BE2C (cell line): ENCODE measurements around the gene LCMT1.
A peak's percentile ranks its signal among the peaks of the same experiment; 100 is the strongest.
"Not testable (repeated sequence)": the region's sequence is repeated elsewhere in the genome, so short reads cannot be mapped to it uniquely, and the experiment has no call there.

ENCODE experiments used
- DNase-seq: peaks from one replicate; pipeline ENCODE4 v3.0.0-alpha.2; 2020
- H3K27me3 ChIP-seq: fragments of 250-450 bp; sonication (Bioruptor Pico); 2 replicates; pipeline ENCODE4 v1.5.1; 2020; ENCODE audit warnings: mild to moderate bottlenecking
- H3K36me3 ChIP-seq: fragments of 250-450 bp; sonication (Bioruptor Pico); 2 replicates; pipeline ENCODE4 v1.5.1; 2020; ENCODE audit warnings: mild to moderate bottlenecking
- H3K4me1 ChIP-seq: fragments of 250-450 bp; sonication (Bioruptor Pico); 2 replicates; pipeline ENCODE4 v1.5.1; 2020
- H3K4me3 ChIP-seq: 2 replicates; pipeline ENCODE4 v1.5.1; 2011; ENCODE audit warnings: low read depth, low read length
- H3K9me3 ChIP-seq: fragments of 250-450 bp; sonication (Bioruptor Pico); 2 replicates; pipeline ENCODE4 v1.5.1; 2020
- TF ChIP-seq, protein P1 (sequence below): IDR thresholded peaks from 2 replicates; pipeline ENCODE4 v1.5.1; 2012; ENCODE audit warnings: mild to moderate bottlenecking, low read depth, low read length

The LCMT1 gene

GRCh38 chr16:25114121-25114520 lies 2.6 kb downstream of the LCMT1 start:
- Histone ChIP-seq H3K4me3 (no peak overlapping the region), H3K36me3 (no peaks in the 10 kb centered on the region), H3K4me1 (no peaks in the 10 kb centered on the region), H3K27me3 (no peaks in the 10 kb centered on the region), H3K9me3 (no peaks in the 10 kb centered on the region)
- no peak for DNase-seq
- TF ChIP-seq, protein P1, sequence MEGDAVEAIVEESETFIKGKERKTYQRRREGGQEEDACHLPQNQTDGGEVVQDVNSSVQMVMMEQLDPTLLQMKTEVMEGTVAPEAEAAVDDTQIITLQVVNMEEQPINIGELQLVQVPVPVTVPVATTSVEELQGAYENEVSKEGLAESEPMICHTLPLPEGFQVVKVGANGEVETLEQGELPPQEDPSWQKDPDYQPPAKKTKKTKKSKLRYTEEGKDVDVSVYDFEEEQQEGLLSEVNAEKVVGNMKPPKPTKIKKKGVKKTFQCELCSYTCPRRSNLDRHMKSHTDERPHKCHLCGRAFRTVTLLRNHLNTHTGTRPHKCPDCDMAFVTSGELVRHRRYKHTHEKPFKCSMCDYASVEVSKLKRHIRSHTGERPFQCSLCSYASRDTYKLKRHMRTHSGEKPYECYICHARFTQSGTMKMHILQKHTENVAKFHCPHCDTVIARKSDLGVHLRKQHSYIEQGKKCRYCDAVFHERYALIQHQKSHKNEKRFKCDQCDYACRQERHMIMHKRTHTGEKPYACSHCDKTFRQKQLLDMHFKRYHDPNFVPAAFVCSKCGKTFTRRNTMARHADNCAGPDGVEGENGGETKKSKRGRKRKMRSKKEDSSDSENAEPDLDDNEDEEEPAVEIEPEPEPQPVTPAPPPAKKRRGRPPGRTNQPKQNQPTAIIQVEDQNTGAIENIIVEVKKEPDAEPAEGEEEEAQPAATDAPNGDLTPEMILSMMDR, result no peak

DNA sequence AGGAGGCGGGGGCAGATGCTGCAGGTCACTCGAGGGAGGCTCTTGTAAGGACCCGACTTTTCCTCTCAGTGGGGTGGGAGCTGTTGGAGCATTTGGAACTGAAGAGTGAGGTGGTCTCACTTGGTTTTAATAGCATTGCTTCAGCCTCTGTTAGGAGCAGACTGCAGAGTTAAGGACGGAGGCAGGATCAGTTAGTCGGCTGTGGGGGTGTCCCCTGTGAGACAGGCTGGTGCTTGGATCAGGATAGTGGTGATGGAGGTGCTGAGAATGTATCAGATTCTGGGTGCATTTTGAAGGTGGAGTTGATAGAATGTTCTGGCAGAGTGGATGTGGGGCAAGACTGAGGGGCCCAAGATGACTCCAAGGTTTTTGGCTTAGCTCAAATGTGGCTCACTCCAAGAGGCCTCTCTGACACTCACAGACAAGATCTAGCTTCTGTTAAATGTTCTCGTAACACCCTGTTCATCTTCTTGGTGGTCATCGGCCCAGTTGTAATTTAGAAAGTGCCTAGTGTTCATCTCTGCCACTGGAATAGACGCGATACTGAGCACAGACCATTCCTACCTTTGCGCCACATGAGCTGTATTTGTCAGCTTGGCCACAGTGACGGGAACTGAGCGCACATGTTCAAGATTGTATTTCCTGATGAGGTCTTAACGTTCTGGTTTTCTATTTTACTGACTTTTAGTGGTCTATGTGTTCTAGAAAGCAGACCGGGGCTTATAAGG lies 7.5 kb downstream of the LCMT1 start:
- Histone ChIP-seq H3K4me1 (no peaks in the 10 kb centered on the region; the same call in 1 of the 2 replicates), H3K27me3 (no peaks in the 10 kb centered on the region), H3K9me3 (no peaks in the 10 kb centered on the region), H3K4me3 (no peak overlapping the region), H3K36me3 (no peaks in the 10 kb centered on the region)
- no peak for DNase-seq
- TF ChIP-seq, protein P1, result no peak

GRCh38 chr16:25121824-25122600 lies 10.5 kb downstream of the LCMT1 start:
- Histone ChIP-seq H3K9me3 (no peaks in the 10 kb centered on the region), H3K4me1 (no peaks in the 10 kb centered on the region; the same call in 1 of the 2 replicates), H3K36me3 (no peaks in the 10 kb centered on the region), H3K27me3 (no peaks in the 10 kb centered on the region), H3K4me3 (no peak overlapping the region)
- TF ChIP-seq, protein P1, result no peak
- no peak for DNase-seq

- TF ChIP-seq, protein P1, result no peak
- DNase-seq, result no peak
- no peak overlapping the region for H3K4me3 ChIP-seq
- no peaks in the 10 kb centered on the region; the same call in 1 of the 2 replicates for H3K4me1 ChIP-seq
- H3K9me3 ChIP-seq, result no peaks in the 10 kb centered on the region
- H3K36me3 ChIP-seq, result no peaks in the 10 kb centered on the region; the same call in 1 of the 2 replicates
- H3K27me3 ChIP-seq, result no peaks in the 10 kb centered on the region
Measured at GRCh38 chr16:25124503-25124902, 13.0 kb downstream of the LCMT1 start.

DNA sequence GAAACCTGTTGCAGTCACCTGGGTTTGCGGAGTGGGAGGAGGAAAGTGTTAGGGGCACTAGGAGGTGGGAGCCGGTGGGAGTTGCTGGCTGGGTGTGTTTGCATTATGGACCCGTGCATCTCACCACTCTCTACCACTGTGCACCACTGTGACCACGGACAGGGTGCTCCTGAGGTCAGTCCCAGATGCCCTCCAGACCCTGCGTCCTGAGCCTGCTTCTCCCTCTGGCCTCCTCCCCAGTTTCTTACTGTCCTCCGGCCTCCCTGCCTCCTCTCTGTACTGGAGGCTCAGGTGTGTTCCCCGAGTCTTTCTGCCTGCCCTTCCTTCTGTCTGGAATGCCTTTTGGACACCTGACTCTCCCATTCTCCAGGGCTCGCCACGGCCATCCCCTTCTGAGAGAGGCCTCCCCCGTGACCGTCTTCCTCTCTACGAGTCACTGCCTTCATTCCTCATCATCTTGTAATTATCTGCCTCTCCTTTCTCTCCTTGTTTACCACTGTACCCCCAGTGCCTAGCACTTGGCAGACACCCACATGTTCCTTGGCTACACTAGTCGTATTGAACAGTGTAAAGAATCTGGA lies 14.6 kb downstream of the LCMT1 start:
- not testable (repeated sequence) for H3K9me3 ChIP-seq, H3K36me3 ChIP-seq, H3K4me1 ChIP-seq, DNase-seq, H3K27me3 ChIP-seq, H3K4me3 ChIP-seq

DNA sequence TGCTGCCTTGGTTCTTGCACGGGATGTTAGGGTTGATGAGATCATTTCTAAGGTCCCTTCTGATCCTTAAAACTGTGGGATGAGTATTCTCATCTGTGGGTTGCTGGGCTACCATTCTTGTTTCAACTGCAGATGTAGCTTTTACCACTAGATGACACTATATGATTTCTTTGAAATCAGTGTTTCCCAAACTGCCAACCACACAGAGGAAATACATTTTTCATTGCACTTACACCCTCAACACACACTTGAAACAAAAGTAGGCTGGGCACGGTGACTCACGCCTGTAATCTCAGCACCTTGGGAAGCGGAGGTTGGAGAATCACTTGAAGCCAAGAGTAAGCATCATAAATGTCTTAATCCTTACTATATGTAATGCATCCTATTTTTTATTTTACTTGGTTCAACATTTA lies 15.3 kb downstream of the LCMT1 start:
- no peak for DNase-seq
- Histone ChIP-seq H3K27me3 (no peaks in the 10 kb centered on the region), H3K36me3 (no peaks in the 10 kb centered on the region; the same call in 1 of the 2 replicates), H3K9me3 (no peaks in the 10 kb centered on the region), H3K4me3 (no peak overlapping the region), H3K4me1 (no peaks in the 10 kb centered on the region)
- TF ChIP-seq, protein P1, result peak; percentile 77

GRCh38 chr16:25132751-25133150 lies 21.2 kb downstream of the LCMT1 start:
- H3K36me3 ChIP-seq, H3K9me3 ChIP-seq, H3K27me3 ChIP-seq: not testable (repeated sequence)

More at GRCh38 chr16:25132751-25133150, 21.2 kb downstream of the LCMT1 start:
- DNase-seq, H3K4me1 ChIP-seq, H3K4me3 ChIP-seq: not testable (repeated sequence)
